Kidney epithelial cell (primary cell): Measurements from ENCODE around the gene LHPP. TPM values are rescaled to one million over a fixed set of nuclear protein-coding genes. Genes with fewer than 3 reads are reported as not detected.

Experiments used
- DNase-seq: peaks from one replicate; pipeline ENCODE4 v3.0.0-alpha.2; 2010; ENCODE audit warnings: low read depth
- H3K27me3 ChIP-seq: 2 replicates; pipeline ENCODE4 v1.6.0; 2011; ENCODE audit warnings: low read length; ENCODE audit not compliant: control insufficient read depth, insufficient read depth
- H3K36me3 ChIP-seq: 2 replicates; pipeline ENCODE4 v1.5.1; 2011; ENCODE audit warnings: low read length; ENCODE audit not compliant: control insufficient read depth, insufficient read depth
- H3K4me3 ChIP-seq: 2 replicates; pipeline ENCODE4 v1.5.1; 2011; ENCODE audit warnings: low read depth, mild to moderate bottlenecking, control low read depth, low read length
- CTCF ChIP-seq: IDR thresholded peaks from 2 replicates; pipeline ENCODE4 v1.5.1; 2011; ENCODE audit warnings: mild to moderate bottlenecking, moderate library complexity, low read length, control low read depth, inconsistent platforms; ENCODE audit not compliant: insufficient read depth, poor library complexity, severe bottlenecking
- total RNA-seq: library from RNA; depleted of rRNA; stranded (reverse); fragments of >200 nt; gene quantifications from 2 replicates; pipeline ENCODE4 v1.2.3, GENCODE V29; 2015

Gene LHPP
- total RNA-seq, 1 donor from 2014 or later: 6.3 TPM

DNA sequence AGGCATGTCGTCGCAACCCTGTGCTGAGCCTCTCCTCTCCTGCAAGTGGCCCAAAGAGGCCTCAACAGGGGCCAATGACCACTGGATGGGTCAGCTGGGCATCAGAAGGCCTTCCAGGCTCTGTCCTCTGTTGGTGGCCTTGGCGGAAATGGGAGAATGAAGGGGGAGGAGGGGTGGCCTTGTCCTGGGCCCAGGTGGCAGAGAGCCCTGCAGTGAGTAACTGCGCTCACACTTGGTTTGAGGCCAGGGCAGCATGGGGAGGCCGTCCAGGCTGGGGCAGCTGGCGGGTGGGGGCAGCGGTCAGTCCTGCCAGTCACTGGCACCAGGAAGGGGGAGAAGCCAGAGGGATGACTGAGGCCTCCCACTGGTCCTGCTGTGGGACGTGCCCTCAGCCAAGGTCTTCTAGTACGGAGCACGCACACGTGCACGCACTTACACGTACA, 59.8 kb downstream of the LHPP start:
- H3K27me3 ChIP-seq: peaks cover 3% of the 10 kb centered on the region
- no peak overlapping the region for H3K4me3 ChIP-seq
- H3K36me3 ChIP-seq: no peaks in the 10 kb centered on the region
- no peak for TF ChIP-seq CTCF
- DNase-seq: no peak

DNA sequence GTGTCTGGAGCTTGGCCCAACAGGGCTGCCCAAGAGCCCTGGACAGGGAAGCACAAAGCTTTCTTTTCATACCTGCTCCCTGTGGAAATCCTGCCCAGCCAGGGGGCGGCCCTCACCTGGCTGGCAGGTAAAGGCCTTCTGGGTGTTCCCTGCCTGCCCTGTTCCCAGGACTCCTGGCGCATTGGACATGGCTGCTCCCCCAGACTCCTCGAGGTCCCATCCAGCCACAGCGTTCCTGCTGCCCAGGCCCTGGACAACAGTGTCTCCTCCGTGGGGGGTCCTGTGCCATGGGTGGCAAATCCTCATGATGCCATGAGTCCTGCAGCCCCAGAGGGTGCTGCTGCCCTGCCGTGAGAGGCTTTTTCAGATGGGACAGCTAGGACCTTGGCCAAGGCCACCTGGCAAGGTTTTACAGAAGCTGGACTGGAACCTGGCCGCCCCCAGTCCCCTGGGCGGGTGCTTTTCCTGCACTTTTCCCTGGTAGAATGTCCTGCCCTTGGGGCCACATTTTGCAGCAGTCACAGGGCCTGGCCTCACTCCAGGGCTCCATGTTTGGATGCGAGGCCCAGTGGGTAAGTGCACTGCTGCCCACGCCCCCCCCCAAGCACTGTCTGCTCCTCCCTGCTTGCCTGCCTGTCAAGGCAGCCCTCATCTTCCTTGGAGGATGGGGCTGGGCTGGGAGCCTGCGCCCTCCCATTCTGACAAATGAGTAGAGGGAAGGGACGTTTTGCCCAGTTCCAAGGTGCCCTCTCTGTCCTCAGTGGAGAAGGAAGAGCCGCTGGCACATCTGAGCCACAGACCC, 60.7 kb downstream of the LHPP start:
- Histone ChIP-seq H3K27me3 (peaks cover 3% of the 10 kb centered on the region), H3K4me3 (no peak overlapping the region), H3K36me3 (no peaks in the 10 kb centered on the region)
- DNase-seq: no peak
- no peak for TF ChIP-seq CTCF

GRCh38 chr10:124522933-124523871, 61.6 kb downstream of the LHPP start:
- Histone ChIP-seq H3K27me3 (peaks cover 3% of the 10 kb centered on the region), H3K36me3 (no peaks in the 10 kb centered on the region), H3K4me3 (no peak overlapping the region)
- DNase-seq: no peak
- TF ChIP-seq CTCF: no peak

- DNase-seq: no peak
- Histone ChIP-seq H3K4me3 (no peak overlapping the region), H3K36me3 (no peaks in the 10 kb centered on the region), H3K27me3 (peaks cover 3% of the 10 kb centered on the region)
- TF ChIP-seq CTCF: no peak
These were observed 62.3 kb downstream of the LHPP start for GRCh38 chr10:124523901-124524300.

GRCh38 chr10:124524991-124525653, 63.5 kb downstream of the LHPP start:
- Histone ChIP-seq H3K27me3 (peaks cover 3% of the 10 kb centered on the region), H3K4me3 (no peak overlapping the region), H3K36me3 (no peaks in the 10 kb centered on the region)
- DNase-seq: no peak
- no peak for TF ChIP-seq CTCF
